GM19043 (cell line): ENCODE data around the gene IGLL5.

Experiments
- ATAC-seq: cut with Tn5 transposase; IDR thresholded peaks from one replicate; pipeline ENCODE4 v1.9.1; 2021; ENCODE audit warnings: low read depth; ENCODE audit not compliant: unreplicated experiment

The IGLL5 gene

GRCh38 chr22:22882033-22882717 is 5.4 kb upstream of the IGLL5 start:
- no peak for ATAC-seq

- ATAC-seq: no peak
Measured at GRCh38 chr22:22883090-22883727, 4.4 kb upstream of the IGLL5 start.

- no peak for ATAC-seq
Measured at GRCh38 chr22:22884010-22884887, 3.4 kb upstream of the IGLL5 start.

GRCh38 chr22:22884888-22885840 is 2.5 kb upstream of the IGLL5 start:
- ATAC-seq: peak; percentile 58

GRCh38 chr22:22886546-22886945 is 1.1 kb upstream of the IGLL5 start:
- ATAC-seq: no peak

- no peak for ATAC-seq
Measured at GRCh38 chr22:22888571-22889353, 1.1 kb downstream of the IGLL5 start.

- no peak for ATAC-seq
Measured at GRCh38 chr22:22890085-22890484, 2.5 kb downstream of the IGLL5 start.

GRCh38 chr22:22891139-22891621 is 3.6 kb downstream of the IGLL5 start:
- ATAC-seq: no peak

- no peak for ATAC-seq
Measured at GRCh38 chr22:22892096-22893052, 4.8 kb downstream of the IGLL5 start.

GRCh38 chr22:22893077-22893805 is 5.6 kb downstream of the IGLL5 start:
- no peak for ATAC-seq

GRCh38 chr22:22893891-22894739 is 6.5 kb downstream of the IGLL5 start:
- ATAC-seq: no peak

- ATAC-seq: no peak
Measured at GRCh38 chr22:22894740-22895731, 7.4 kb downstream of the IGLL5 start.

GRCh38 chr22:22895776-22896445 is 8.3 kb downstream of the IGLL5 start:
- ATAC-seq: no peak

GRCh38 chr22:22896601-22897000 is 9.0 kb downstream of the IGLL5 start:
- no peak for ATAC-seq

- no peak for ATAC-seq
Measured at GRCh38 chr22:22897091-22897490, 9.5 kb downstream of the IGLL5 start.
